Measurements from ENCODE around the gene HLA-DQB2.
"Not testable (repeated sequence)": the region's sequence is repeated elsewhere in the genome, so short reads cannot be mapped to it uniquely, and the experiment has no call there.

HLA-DQB2 gene

GRCh38 chr6:32763421-32763820 lies at the start of gene HLA-DQB2:
Gene HLA-DQB2, minus strand, starts transcription at chr6:32763532. Its CDS starts 62 bp downstream, at chr6:32763470.
- no peak within 1 kb of the TSS for H3K4me3 ChIP-seq (ENCODE audit: low read length)
- no peak for DNase-seq (ENCODE audit: low read depth, low spot score)
- no CpG with 5 or more reads among the region's 4 CpGs for WGBS (ENCODE audit: insufficient coverage, insufficient read length)
- H3K27ac ChIP-seq (ENCODE audit: low read length), result no peak within 1 kb of the TSS
- H3K9me3 ChIP-seq (ENCODE audit: control insufficient read depth, insufficient read depth, low read length), result no peaks in the 10 kb centered on the region
- no peaks in the 10 kb centered on the region for H3K36me3 ChIP-seq (ENCODE audit: control insufficient read depth, insufficient read depth, low read length)
- no peaks in the 10 kb centered on the region for H3K27me3 ChIP-seq (ENCODE audit: control insufficient read depth, insufficient read depth, low read length)
- no peaks in the 10 kb centered on the region for H3K4me1 ChIP-seq (ENCODE audit: control insufficient read depth, insufficient read depth, low read length)

GRCh38 chr6:32809171-32809570 lies 45.8 kb upstream of the HLA-DQB2 start:
- Histone ChIP-seq H3K4me1 (ENCODE audit: control insufficient read depth, insufficient read depth, low read length) (peaks cover 3% of the 10 kb centered on the region; the same call in 1 of the 2 replicates), H3K27me3 (ENCODE audit: control insufficient read depth, insufficient read depth, low read length) (no peaks in the 10 kb centered on the region), H3K9me3 (ENCODE audit: control insufficient read depth, insufficient read depth, low read length) (no peaks in the 10 kb centered on the region), H3K27ac (ENCODE audit: low read length) (no peak overlapping the region), H3K36me3 (ENCODE audit: control insufficient read depth, insufficient read depth, low read length) (no peaks in the 10 kb centered on the region), H3K4me3 (ENCODE audit: low read length) (no peak overlapping the region)
- no peak for DNase-seq (ENCODE audit: low read depth, low spot score)
- no CpG with 5 or more reads among the region's 1 CpG for WGBS (ENCODE audit: insufficient coverage, insufficient read length)

GRCh38 chr6:32807020-32807580 lies 43.8 kb upstream of the HLA-DQB2 start:
- no peak for DNase-seq (ENCODE audit: low read depth, low spot score)
- peaks cover 3% of the 10 kb centered on the region; the same call in 1 of the 2 replicates for H3K4me1 ChIP-seq (ENCODE audit: control insufficient read depth, insufficient read depth, low read length)
- H3K27ac ChIP-seq (ENCODE audit: low read length), result no peak overlapping the region
- H3K36me3 ChIP-seq (ENCODE audit: control insufficient read depth, insufficient read depth, low read length), result no peaks in the 10 kb centered on the region
- no CpG with 5 or more reads among the region's 5 CpGs for WGBS (ENCODE audit: insufficient coverage, insufficient read length)
- no peaks in the 10 kb centered on the region for H3K27me3 ChIP-seq (ENCODE audit: control insufficient read depth, insufficient read depth, low read length)
- no peak overlapping the region for H3K4me3 ChIP-seq (ENCODE audit: low read length)
- H3K9me3 ChIP-seq (ENCODE audit: control insufficient read depth, insufficient read depth, low read length), result no peaks in the 10 kb centered on the region

GRCh38 chr6:32805404-32805803 lies 42.1 kb upstream of the HLA-DQB2 start:
- not testable (repeated sequence) for H3K27ac ChIP-seq (ENCODE audit: low read length)

GRCh38 chr6:32803416-32803815 lies 40.1 kb upstream of the HLA-DQB2 start:
- H3K36me3 ChIP-seq (ENCODE audit: control insufficient read depth, insufficient read depth, low read length), result no peaks in the 10 kb centered on the region
- H3K4me3 ChIP-seq (ENCODE audit: low read length), result no peak overlapping the region
- H3K27ac ChIP-seq (ENCODE audit: low read length), result no peak overlapping the region
- H3K4me1 ChIP-seq (ENCODE audit: control insufficient read depth, insufficient read depth, low read length), result peaks cover 3% of the 10 kb centered on the region; the same call in 1 of the 2 replicates
- no peaks in the 10 kb centered on the region for H3K9me3 ChIP-seq (ENCODE audit: control insufficient read depth, insufficient read depth, low read length)
- H3K27me3 ChIP-seq (ENCODE audit: control insufficient read depth, insufficient read depth, low read length), result no peaks in the 10 kb centered on the region
- no peak for DNase-seq (ENCODE audit: low read depth, low spot score)
- WGBS (ENCODE audit: insufficient coverage, insufficient read length), result no CpG with 5 or more reads among the region's 2 CpGs

More at GRCh38 chr6:32805404-32805803, 42.1 kb upstream of the HLA-DQB2 start:
- not testable (repeated sequence) for DNase-seq (ENCODE audit: low read depth, low spot score); H3K4me1 ChIP-seq (ENCODE audit: control insufficient read depth, insufficient read depth, low read length); H3K27me3 ChIP-seq (ENCODE audit: control insufficient read depth, insufficient read depth, low read length); H3K9me3 ChIP-seq (ENCODE audit: control insufficient read depth, insufficient read depth, low read length); H3K36me3 ChIP-seq (ENCODE audit: control insufficient read depth, insufficient read depth, low read length); H3K4me3 ChIP-seq (ENCODE audit: low read length)

- peaks cover 2% of the 10 kb centered on the region; the same call in 1 of the 2 replicates for H3K4me1 ChIP-seq (ENCODE audit: control insufficient read depth, insufficient read depth, low read length)
- no peaks in the 10 kb centered on the region for H3K27me3 ChIP-seq (ENCODE audit: control insufficient read depth, insufficient read depth, low read length)
- no CpG with 5 or more reads among the region's 3 CpGs for WGBS (ENCODE audit: insufficient coverage, insufficient read length)
- no peaks in the 10 kb centered on the region for H3K9me3 ChIP-seq (ENCODE audit: control insufficient read depth, insufficient read depth, low read length)
- no peak for DNase-seq (ENCODE audit: low read depth, low spot score)
- no peaks in the 10 kb centered on the region for H3K36me3 ChIP-seq (ENCODE audit: control insufficient read depth, insufficient read depth, low read length)
- H3K27ac ChIP-seq (ENCODE audit: low read length), result no peak overlapping the region
- H3K4me3 ChIP-seq (ENCODE audit: low read length), result no peak overlapping the region
Measured at GRCh38 chr6:32799740-32800139, 36.4 kb upstream of the HLA-DQB2 start.

GRCh38 chr6:32799168-32799567 lies 35.8 kb upstream of the HLA-DQB2 start:
- no peak for DNase-seq (ENCODE audit: low read depth, low spot score)
- H3K36me3 ChIP-seq (ENCODE audit: control insufficient read depth, insufficient read depth, low read length), result no peaks in the 10 kb centered on the region
- no CpG with 5 or more reads among the region's 3 CpGs for WGBS (ENCODE audit: insufficient coverage, insufficient read length)
- no peaks in the 10 kb centered on the region for H3K9me3 ChIP-seq (ENCODE audit: control insufficient read depth, insufficient read depth, low read length)
- no peak overlapping the region for H3K4me3 ChIP-seq (ENCODE audit: low read length)
- no peaks in the 10 kb centered on the region for H3K27me3 ChIP-seq (ENCODE audit: control insufficient read depth, insufficient read depth, low read length)
- no peak overlapping the region for H3K27ac ChIP-seq (ENCODE audit: low read length)
- peaks cover 2% of the 10 kb centered on the region; the same call in 1 of the 2 replicates for H3K4me1 ChIP-seq (ENCODE audit: control insufficient read depth, insufficient read depth, low read length)

- Histone ChIP-seq H3K9me3 (ENCODE audit: control insufficient read depth, insufficient read depth, low read length) (no peaks in the 10 kb centered on the region), H3K4me3 (ENCODE audit: low read length) (no peak overlapping the region; the same call in 1 of the 2 replicates), H3K27ac (ENCODE audit: low read length) (no peak overlapping the region), H3K4me1 (ENCODE audit: control insufficient read depth, insufficient read depth, low read length) (peaks cover 2% of the 10 kb centered on the region; the same call in 1 of the 2 replicates), H3K36me3 (ENCODE audit: control insufficient read depth, insufficient read depth, low read length) (no peaks in the 10 kb centered on the region), H3K27me3 (ENCODE audit: control insufficient read depth, insufficient read depth, low read length) (no peaks in the 10 kb centered on the region)
- DNase-seq (ENCODE audit: low read depth, low spot score), result peak; percentile 54
- WGBS (ENCODE audit: insufficient coverage, insufficient read length), result no CpG with 5 or more reads among the region's 30 CpGs
Measured at GRCh38 chr6:32796848-32797776, 33.8 kb upstream of the HLA-DQB2 start.

- WGBS (ENCODE audit: insufficient coverage, insufficient read length), result no CpG with 5 or more reads among the region's 2 CpGs
- H3K27me3 ChIP-seq (ENCODE audit: control insufficient read depth, insufficient read depth, low read length), result no peaks in the 10 kb centered on the region
- H3K9me3 ChIP-seq (ENCODE audit: control insufficient read depth, insufficient read depth, low read length), result no peaks in the 10 kb centered on the region
- H3K27ac ChIP-seq (ENCODE audit: low read length), result no peak overlapping the region
- no peak for DNase-seq (ENCODE audit: low read depth, low spot score)
- no peak overlapping the region for H3K4me3 ChIP-seq (ENCODE audit: low read length)
- peaks cover 2% of the 10 kb centered on the region; the same call in 1 of the 2 replicates for H3K4me1 ChIP-seq (ENCODE audit: control insufficient read depth, insufficient read depth, low read length)
- H3K36me3 ChIP-seq (ENCODE audit: control insufficient read depth, insufficient read depth, low read length), result no peaks in the 10 kb centered on the region
Measured at GRCh38 chr6:32794510-32794909, 31.2 kb upstream of the HLA-DQB2 start.

- WGBS (ENCODE audit: insufficient coverage, insufficient read length), result no CpG with 5 or more reads among the region's 3 CpGs
- no peaks in the 10 kb centered on the region for H3K36me3 ChIP-seq (ENCODE audit: control insufficient read depth, insufficient read depth, low read length)
- no peak overlapping the region for H3K27ac ChIP-seq (ENCODE audit: low read length)
- no peaks in the 10 kb centered on the region for H3K9me3 ChIP-seq (ENCODE audit: control insufficient read depth, insufficient read depth, low read length)
- no peak for DNase-seq (ENCODE audit: low read depth, low spot score)
- no peak overlapping the region for H3K4me3 ChIP-seq (ENCODE audit: low read length)
- H3K27me3 ChIP-seq (ENCODE audit: control insufficient read depth, insufficient read depth, low read length), result no peaks in the 10 kb centered on the region
- peaks cover 2% of the 10 kb centered on the region; the same call in 1 of the 2 replicates for H3K4me1 ChIP-seq (ENCODE audit: control insufficient read depth, insufficient read depth, low read length)
Measured at GRCh38 chr6:32792901-32793435, 29.6 kb upstream of the HLA-DQB2 start.
